ENCODE measurements around the gene PITPNC1.

DNA sequence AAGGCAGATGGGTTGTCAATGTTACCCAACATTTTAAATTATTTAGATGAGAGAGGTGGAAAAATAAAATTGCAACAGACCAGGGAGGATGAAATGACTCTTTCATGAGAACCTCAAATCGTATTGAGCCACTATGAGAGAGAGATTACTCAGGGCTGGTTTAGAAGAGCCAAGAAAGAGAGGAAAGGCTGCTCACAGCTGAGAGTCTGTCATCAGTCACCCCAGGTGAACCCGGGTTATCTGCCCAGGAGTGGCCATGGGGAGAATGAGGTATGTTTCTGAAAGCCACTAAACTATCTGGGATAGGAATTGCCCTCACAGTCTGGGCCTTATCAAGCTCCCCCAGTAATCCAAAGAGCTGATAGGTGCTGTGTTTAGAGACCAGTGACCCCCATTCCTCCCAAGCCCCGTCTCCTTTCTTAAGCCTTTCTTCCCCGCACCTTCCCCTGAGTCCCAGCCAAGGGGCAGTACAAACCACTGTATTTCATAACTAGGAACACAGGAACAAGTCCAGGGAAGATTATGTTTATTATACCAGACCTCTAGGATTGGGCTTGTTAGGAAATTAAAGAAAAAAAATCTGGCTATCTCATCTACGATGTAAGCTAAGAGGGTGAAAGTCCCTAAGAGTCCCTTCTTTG, 181.8 kb downstream of the PITPNC1 start:
- TF ChIP-seq POLR2AphosphoS5 (IDR thresholded peaks at IDR 0.05; ENCODE audit: low read depth, low read length) (no peak), SIN3A (IDR thresholded peaks at IDR 0.05; ENCODE audit: borderline replicate concordance, insufficient read depth, low read length) (no peak), TAF1 (IDR thresholded peaks at IDR 0.05; ENCODE audit: borderline replicate concordance, insufficient read depth, low read length) (no peak)

Measured in PFSK-1 (cell line).